ENCODE measurements around the gene PHACTR3.

GRCh38 chr20:59668926-59669850 is 64.8 kb downstream of the PHACTR3 start:
- TF ChIP-seq, protein P1, sequence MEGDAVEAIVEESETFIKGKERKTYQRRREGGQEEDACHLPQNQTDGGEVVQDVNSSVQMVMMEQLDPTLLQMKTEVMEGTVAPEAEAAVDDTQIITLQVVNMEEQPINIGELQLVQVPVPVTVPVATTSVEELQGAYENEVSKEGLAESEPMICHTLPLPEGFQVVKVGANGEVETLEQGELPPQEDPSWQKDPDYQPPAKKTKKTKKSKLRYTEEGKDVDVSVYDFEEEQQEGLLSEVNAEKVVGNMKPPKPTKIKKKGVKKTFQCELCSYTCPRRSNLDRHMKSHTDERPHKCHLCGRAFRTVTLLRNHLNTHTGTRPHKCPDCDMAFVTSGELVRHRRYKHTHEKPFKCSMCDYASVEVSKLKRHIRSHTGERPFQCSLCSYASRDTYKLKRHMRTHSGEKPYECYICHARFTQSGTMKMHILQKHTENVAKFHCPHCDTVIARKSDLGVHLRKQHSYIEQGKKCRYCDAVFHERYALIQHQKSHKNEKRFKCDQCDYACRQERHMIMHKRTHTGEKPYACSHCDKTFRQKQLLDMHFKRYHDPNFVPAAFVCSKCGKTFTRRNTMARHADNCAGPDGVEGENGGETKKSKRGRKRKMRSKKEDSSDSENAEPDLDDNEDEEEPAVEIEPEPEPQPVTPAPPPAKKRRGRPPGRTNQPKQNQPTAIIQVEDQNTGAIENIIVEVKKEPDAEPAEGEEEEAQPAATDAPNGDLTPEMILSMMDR (IDR thresholded peaks at IDR 0.05): no peak
- no peak for TF ChIP-seq POLR2A (IDR thresholded peaks at IDR 0.05)

All from lower leg skin (tissue), 3 donors.